Measurements from ENCODE around the gene MED13L.

MED13L gene

DNA sequence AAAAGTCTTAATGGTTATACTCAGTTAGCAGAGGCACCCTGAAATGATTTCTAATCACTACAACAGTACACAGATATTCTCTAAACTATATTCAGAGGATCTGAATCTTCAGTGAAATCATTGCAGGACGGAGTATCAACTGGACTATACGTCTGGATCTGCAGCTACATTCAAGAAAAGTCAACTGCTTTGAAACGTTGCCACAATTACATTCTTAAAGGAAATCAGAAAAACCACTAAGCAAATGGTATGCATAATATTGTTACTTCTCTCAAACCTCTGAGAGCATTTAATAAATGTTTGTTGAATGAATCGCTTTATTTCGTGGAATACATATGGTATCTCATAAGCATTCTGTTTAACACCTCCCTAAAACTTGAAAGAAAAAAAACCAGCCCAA is 67.4 kb downstream of the MED13L start:
- DNase-seq, result no peak

DNA sequence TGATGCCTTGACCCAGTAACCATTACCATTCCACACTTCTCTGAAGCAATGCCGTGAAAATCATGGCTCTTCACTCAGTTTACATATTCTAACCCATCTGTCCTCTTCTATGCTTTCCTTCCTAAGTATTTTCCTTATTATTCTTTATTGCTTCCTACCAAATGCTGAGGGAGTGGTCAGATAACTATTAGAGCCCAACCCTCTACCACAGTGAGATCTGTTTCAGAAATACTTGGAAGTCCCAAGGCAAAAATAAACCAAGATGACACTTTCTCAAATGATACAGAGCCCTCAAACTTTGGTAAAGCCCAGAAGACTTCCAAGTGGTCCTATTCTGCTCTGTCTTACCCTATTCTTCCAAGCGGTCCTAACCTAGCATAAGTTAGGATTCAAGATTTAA is 68.0 kb downstream of the MED13L start:
- DNase-seq, result no peak

GRCh38 chr12:116207274-116207673 is 70.2 kb downstream of the MED13L start:
- no peak for DNase-seq

DNA sequence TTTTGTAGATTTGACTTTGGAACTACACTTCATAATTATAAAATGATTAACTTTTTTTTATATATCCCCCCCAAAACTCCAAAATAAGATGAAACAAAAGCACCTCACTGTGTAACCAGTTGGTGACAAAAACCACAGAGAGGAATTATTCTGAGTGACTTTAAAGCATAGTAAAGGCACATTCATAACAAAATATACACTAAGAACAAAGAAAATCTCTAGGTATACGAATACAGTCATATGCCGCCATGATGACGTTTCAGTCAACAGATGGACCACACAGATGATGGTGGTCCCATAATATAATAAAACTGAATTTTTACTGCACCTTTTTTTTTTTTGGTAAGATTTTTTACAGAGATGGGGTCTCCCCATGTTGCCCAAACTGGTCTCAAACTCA is 70.7 kb downstream of the MED13L start:
- no peak for DNase-seq

DNA sequence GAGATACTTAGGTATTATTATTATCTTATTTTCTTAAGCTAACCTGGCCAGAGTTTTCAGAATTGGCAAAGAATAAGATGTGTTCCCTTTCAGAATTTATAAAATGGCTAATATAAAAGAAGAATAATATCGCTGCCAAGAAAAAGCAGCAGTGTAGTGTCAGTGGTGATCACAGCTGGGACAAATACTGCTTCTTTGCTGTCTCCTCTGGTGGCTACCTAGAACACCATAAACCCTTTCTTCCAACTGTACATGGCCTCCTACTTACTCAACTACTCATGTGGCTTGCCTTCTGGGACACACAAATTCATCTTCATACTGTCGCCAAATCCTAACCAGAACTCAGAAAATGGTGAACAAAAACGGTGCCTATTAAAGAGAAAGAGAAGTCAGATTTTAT is 72.7 kb downstream of the MED13L start:
- no peak for DNase-seq

- DNase-seq, result no peak
Observed at GRCh38 chr12:116204169-116204568, 73.3 kb downstream of the MED13L start.

DNA sequence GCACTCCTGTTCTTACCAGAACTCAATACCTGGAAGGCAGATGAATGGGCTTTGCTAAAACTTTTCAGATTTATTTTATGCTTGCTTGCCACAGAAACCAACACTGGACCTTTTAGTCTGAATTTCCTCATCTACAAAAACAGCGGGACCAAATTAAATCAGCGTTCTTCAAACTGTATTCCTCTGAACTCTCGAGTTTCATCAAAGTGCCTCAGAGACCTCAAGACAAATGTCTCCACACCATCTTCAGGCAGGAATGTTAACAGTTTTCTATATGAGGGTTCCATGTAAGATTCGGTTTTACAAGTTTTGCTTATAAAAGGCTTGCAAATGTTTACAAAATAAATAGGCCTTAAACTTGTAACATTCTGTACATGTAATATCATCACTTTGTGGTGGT is 74.6 kb downstream of the MED13L start:
- DNase-seq, result no peak

DNA sequence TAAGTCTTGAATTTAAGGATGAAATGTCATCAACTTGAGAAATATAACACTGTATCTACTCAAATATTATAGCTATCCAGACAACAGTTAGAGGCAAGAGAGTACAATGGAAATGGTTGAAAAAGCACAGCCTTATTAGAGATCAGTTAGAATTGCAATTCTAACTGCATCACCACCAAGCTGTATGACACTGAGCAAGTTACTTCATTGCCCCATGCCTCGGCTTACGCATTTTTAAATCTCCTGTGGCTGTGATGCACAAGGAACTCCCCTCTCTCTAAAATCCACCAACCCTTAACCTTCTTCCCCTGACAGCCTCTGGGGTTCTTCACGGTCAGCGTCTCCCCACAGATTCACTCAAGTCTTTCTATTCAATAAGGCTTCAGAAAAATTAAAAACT is 75.1 kb downstream of the MED13L start:
- no peak for DNase-seq

GRCh38 chr12:116201908-116202307 is 75.6 kb downstream of the MED13L start:
- DNase-seq, result no peak

GRCh38 chr12:116201359-116201758 is 76.1 kb downstream of the MED13L start:
- no peak for DNase-seq

DNA sequence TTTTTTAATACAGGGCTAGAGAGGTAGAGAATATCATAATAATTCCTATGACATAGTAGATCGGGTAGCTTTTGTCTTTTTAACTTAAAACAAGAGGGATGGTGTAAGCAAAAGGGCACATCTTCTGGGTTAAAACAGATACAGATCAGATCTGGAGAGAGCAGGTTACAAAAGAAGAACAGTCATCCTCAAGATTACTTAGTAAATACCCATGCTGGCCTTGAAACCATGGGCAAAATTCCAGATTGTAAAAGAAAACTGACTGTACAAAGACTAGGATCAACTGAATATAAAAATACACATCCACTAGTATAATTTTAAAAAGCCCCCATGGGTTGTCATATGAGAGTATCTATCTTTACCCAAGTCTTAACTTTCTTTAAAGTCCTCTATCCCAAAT is 76.7 kb downstream of the MED13L start:
- no peak for DNase-seq

- DNase-seq, result no peak
Observed at GRCh38 chr12:116199160-116199706, 78.3 kb downstream of the MED13L start.

GRCh38 chr12:116196752-116197718 is 80.5 kb downstream of the MED13L start:
- DNase-seq, result no peak

- DNase-seq, result no peak
Observed at GRCh38 chr12:116196226-116196625, 81.3 kb downstream of the MED13L start.

DNA sequence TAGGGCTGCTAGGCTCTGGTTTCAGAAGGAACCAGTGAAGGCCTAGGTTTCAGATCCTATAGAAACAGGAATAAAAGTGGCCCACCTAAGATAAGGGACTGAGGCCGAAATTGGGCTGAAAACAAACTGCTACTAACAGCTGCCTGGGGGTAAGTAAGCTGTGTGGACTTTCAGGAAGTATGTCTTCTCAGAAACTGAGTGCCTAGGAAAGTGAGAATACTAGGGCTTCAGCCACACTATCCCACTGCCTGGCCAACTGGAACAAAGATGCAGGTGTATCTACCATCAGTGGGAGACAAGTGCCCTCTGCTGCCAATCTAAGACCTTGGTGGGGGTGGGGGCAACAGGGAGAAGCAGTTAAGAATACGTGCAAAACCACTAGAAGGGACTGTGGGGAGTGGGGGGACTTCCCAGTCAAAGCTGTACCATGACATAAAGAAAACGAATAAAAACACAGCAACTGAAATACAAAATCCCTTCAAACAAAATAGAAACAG is 82.5 kb downstream of the MED13L start:
- DNase-seq, result no peak

GRCh38 chr12:116189692-116190091 is 87.8 kb downstream of the MED13L start:
- no peak for DNase-seq

DNA sequence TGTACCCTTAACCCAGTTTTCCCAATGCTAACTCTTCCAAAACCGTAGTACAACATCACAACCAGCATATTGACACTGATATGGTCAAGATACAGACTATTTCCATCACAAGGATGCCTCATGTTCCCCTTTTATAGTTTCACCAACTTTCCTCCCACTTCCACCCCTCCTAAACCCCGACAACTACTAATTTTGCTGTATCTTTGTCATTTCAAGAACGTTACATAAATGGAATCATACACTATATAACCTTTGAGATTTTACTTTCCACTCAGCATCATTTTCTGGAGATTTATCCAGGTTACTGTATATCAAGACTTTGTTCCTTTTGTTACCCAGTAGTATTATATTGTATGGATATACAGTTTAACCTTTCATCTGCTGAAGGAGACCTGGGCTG is 88.9 kb downstream of the MED13L start:
- no peak for DNase-seq

DNA sequence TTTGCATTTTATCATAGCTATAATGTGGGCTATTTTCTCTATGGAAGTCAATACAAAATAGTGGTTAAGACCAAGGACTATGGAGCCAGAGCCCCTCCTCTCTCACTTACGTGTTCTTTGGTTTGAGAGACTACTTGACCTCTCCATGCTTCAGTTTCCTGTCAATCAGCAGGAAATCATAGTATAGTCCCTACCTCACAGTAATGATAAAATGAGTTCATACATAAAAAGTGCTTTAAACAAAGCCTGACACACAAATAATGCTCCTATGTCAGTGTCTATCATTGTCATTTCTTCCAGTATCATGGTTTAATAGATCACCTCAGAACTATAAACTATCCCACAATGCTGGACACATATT is 90.4 kb downstream of the MED13L start:
- no peak for DNase-seq

- no peak for DNase-seq
Observed at GRCh38 chr12:116186482-116187150, 90.9 kb downstream of the MED13L start.

- DNase-seq, result no peak
Observed at GRCh38 chr12:116184763-116185162, 92.7 kb downstream of the MED13L start.

GRCh38 chr12:116183741-116184141 is 93.8 kb downstream of the MED13L start:
- no peak for DNase-seq

GRCh38 chr12:116182359-116183063 is 95.0 kb downstream of the MED13L start:
- no peak for DNase-seq

- no peak for DNase-seq
Observed at GRCh38 chr12:116180448-116180847, 97.0 kb downstream of the MED13L start.

Measured in DMS 273 treated with DMSO at 0.1 percent for 48 hours (cell line).